ENCODE results near the gene TBC1D22B. TPM values are rescaled to one million over a fixed set of nuclear protein-coding genes. Genes with fewer than 3 reads are reported as not detected.

TBC1D22B gene
- total and polyA plus RNA-seq, 9 of the 15 experiments (the other 6 are each of a cell fraction or from before 2014, with no cell fraction given), result 4.8 to 24.2 (median 13.5) TPM

DNA sequence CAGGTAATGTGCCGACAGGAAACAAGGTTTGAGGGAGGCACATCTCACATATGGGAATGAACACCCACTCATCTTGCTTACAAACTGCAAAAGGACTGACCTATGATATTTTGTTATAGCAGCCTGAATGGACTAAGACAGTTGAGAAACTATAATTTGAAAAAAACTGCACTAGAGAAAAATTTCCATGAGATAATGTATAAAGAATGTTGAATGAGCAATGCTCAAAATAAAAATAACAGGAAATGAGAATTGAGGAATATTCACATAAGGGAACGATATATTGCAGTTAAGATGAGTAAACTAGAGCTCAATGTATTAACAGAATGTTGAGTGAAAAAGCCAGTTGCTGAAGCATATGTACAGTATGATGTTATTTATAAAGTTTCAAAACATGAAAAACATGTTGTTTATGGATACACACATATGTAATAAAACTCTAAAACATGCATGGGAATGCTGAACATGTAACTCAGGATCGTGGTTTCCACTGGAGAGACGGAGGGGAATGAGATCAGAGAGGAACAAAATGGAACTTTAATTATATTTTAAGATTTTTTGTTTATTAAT, 6.3 kb upstream of the TBC1D22B start:
- H3K79me2 ChIP-seq (ENCODE audit: control insufficient read depth, insufficient read depth, low read length), result no peaks in the 10 kb centered on the region
- DNase-seq (ENCODE audit: extremely low read depth in 1 of 4, low spot score in 3 of 4) (no peak), FAIRE-seq (no peak), ATAC-seq (no peak)
- no peaks in the 10 kb centered on the region for H3K9me1 ChIP-seq (ENCODE audit: control insufficient read depth, insufficient read depth, low read length)
- POLR2A ChIA-PET, result no interaction called here
- H2AFZ ChIP-seq (ENCODE audit: low read depth, low read length), result no peak overlapping the region
- no peak overlapping the region for H3K27ac ChIP-seq (ENCODE audit: extremely low read depth, low read depth, low read length)
- no peak overlapping the region for H3K9ac ChIP-seq (ENCODE audit: insufficient read depth in 1 of 2, low read depth in 2 of 2, low read length in 2 of 2)
- WGBS (ENCODE audit: insufficient coverage, low coverage, missing lambda C conversion rate), result 51% methylated on average over 4 of the region's 4 CpGs
- TF ChIP-seq ZNF347 (CRISPR knock-in tag; IDR thresholded peaks at IDR 0.05; ENCODE audit: low read depth) (no peak), SRSF1 (IDR thresholded peaks at IDR 0.05; ENCODE audit: low read depth, low read length) (no peak)
- BruUV-seq (replicated peaks), result no TSS peak
- H3K36me3 ChIP-seq (ENCODE audit: control insufficient read depth, insufficient read depth, low read length), result no peaks in the 10 kb centered on the region
- H3K4me3 ChIP-seq, result no peak overlapping the region
- no peak overlapping the region for H3K4me2 ChIP-seq (ENCODE audit: insufficient read depth, low read length)
- in situ Hi-C loops (cut with MboI) (no loop called here), intact Hi-C loops (cut with micrococcal nuclease) (no loop called here)
- no peaks in the 10 kb centered on the region for H3K27me3 ChIP-seq (ENCODE audit: control insufficient read depth in 2 of 2, insufficient read depth in 2 of 2, low read length in 2 of 2)
- H3K4me1 ChIP-seq (replicated peaks in 1 of 2; ENCODE audit: control insufficient read depth in 2 of 2, insufficient read depth in 2 of 2, low read length in 2 of 2), result peaks cover 2 to 3% of the 10 kb centered on the region in 2 experiments; a peak in 4 of 5 replicates
- no peaks in the 10 kb centered on the region for H3K9me3 ChIP-seq (replicated peaks; ENCODE audit: control insufficient read depth, insufficient read depth, low read depth, low read length)
- H4K20me1 ChIP-seq (replicated peaks; ENCODE audit: control insufficient read depth, insufficient read depth, low read length), result no peaks in the 10 kb centered on the region
- CTCF ChIA-PET (ENCODE audit: low intra/inter-chr PET ratio), result no interaction called here

DNA sequence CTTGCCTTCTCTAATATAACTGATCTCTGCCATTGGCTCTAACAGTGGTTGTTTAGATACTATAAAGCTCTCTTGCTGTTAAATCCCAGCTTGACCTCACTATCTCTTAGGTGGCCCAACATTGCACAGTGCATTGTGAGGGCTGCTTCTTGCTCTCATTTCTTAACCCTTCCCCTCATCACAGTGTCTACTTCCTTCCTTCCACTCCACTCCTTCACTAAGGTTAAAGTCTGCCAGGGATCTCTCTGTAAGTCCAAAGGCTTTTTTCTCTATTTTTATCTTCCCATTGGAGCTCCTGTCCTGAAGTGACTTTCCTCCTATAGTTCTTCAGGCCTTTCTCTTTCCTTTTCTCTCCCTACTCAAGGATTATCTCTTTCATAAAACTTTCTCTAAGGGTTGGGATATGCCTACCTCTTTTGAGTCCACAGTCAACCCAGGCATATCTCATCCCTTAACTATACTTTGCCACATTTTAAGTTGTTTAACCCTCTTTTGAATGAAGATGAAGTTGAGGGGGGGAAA, 4.0 kb upstream of the TBC1D22B start:
- H3K9ac ChIP-seq (ENCODE audit: insufficient read depth in 1 of 2, low read depth in 2 of 2, low read length in 2 of 2), result no peak overlapping the region
- no peaks in the 10 kb centered on the region for H3K9me3 ChIP-seq (replicated peaks; ENCODE audit: control insufficient read depth, insufficient read depth, low read depth, low read length)
- in situ Hi-C loops (cut with MboI) (no loop called here), intact Hi-C loops (cut with micrococcal nuclease) (no loop called here)
- H2AFZ ChIP-seq (ENCODE audit: low read depth, low read length), result no peak overlapping the region
- BruUV-seq (replicated peaks), result no TSS peak
- H3K4me2 ChIP-seq (ENCODE audit: insufficient read depth, low read length), result no peak overlapping the region
- FAIRE-seq (no peak), ATAC-seq (no peak), DNase-seq (ENCODE audit: extremely low read depth in 1 of 4, low spot score in 3 of 4) (no peak)
- peaks cover 7% of the 10 kb centered on the region in 2 experiments; a peak in 4 of 5 replicates for H3K4me1 ChIP-seq (replicated peaks in 1 of 2; ENCODE audit: control insufficient read depth in 2 of 2, insufficient read depth in 2 of 2, low read length in 2 of 2)
- peaks cover 10% of the 10 kb centered on the region for H3K79me2 ChIP-seq (ENCODE audit: control insufficient read depth, insufficient read depth, low read length)
- ChIA-PET POLR2A (interaction anchor here (0.6 to 5.0 kb wide), 5 partner anchors 7 to 85 kb away, joined by 3 to 59 read pairs (median 3); no protein-coding TSS in a partner anchor), CTCF (ENCODE audit: low intra/inter-chr PET ratio) (no interaction called here)
- H4K20me1 ChIP-seq (replicated peaks; ENCODE audit: control insufficient read depth, insufficient read depth, low read length), result no peaks in the 10 kb centered on the region
- H3K27ac ChIP-seq (ENCODE audit: extremely low read depth, low read depth, low read length), result no peak overlapping the region
- H3K27me3 ChIP-seq (ENCODE audit: control insufficient read depth in 2 of 2, insufficient read depth in 2 of 2, low read length in 2 of 2), result no peaks in the 10 kb centered on the region
- no peaks in the 10 kb centered on the region for H3K36me3 ChIP-seq (ENCODE audit: control insufficient read depth, insufficient read depth, low read length)
- no peaks in the 10 kb centered on the region for H3K9me1 ChIP-seq (ENCODE audit: control insufficient read depth, insufficient read depth, low read length)
- H3K4me3 ChIP-seq, result no peak overlapping the region
- TF ChIP-seq PTBP1 (IDR thresholded peaks at IDR 0.05; ENCODE audit: low read depth, low read length) (no peak), ZNF57 (CRISPR knock-in tag; IDR thresholded peaks at IDR 0.05) (no peak), TEAD2 (tag; IDR thresholded peaks at IDR 0.05) (no peak), ATF1 (CRISPR knock-in tag; IDR thresholded peaks at IDR 0.05) (no peak), ATF1 (tag; IDR thresholded peaks at IDR 0.05) (no peak)
- TF ChIP-seq, protein P1, sequence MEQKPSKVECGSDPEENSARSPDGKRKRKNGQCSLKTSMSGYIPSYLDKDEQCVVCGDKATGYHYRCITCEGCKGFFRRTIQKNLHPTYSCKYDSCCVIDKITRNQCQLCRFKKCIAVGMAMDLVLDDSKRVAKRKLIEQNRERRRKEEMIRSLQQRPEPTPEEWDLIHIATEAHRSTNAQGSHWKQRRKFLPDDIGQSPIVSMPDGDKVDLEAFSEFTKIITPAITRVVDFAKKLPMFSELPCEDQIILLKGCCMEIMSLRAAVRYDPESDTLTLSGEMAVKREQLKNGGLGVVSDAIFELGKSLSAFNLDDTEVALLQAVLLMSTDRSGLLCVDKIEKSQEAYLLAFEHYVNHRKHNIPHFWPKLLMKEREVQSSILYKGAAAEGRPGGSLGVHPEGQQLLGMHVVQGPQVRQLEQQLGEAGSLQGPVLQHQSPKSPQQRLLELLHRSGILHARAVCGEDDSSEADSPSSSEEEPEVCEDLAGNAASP (IDR thresholded peaks at IDR 0.05), result no peak
